Vagina (tissue), 2 donors: ENCODE results near the gene TPPP3. TPM values are rescaled to one million over a fixed set of nuclear protein-coding genes. Genes with fewer than 3 reads are reported as not detected.

Experiments used
- DNase-seq, 2 donors: peaks; one replicate each; pipeline ENCODE4 v3.0.0-alpha.2; 2017; ENCODE audit errors: extremely low spot score in 2 of 2
- H3K27ac ChIP-seq: fragments of 200-600 bp; sonication (generic); one replicate; pipeline ENCODE4 v1.5.1; 2019
- H3K27me3 ChIP-seq: fragments of 200-600 bp; sonication (generic); one replicate; pipeline ENCODE4 v1.5.1; 2019
- H3K36me3 ChIP-seq, 2 donors: fragments of 200-600 bp; sonication (generic); one replicate each; pipeline ENCODE4 v1.5.1; 2017 to 2019
- H3K4me1 ChIP-seq: fragments of 200-600 bp; sonication (generic); one replicate; pipeline ENCODE4 v1.5.1; 2019
- H3K4me3 ChIP-seq, 2 donors: fragments of 200-600 bp; sonication (generic); 1 replicate in 1 of 2; 2 replicates in 1 of 2; pipeline ENCODE4 v1.5.1; 2016 to 2019
- H3K9me3 ChIP-seq: fragments of 200-600 bp; sonication (generic); one replicate; pipeline ENCODE4 v1.5.1; 2019
- POLR2A ChIP-seq, 2 donors: fragments of 450-650 bp; IDR thresholded peaks; one replicate each; pipeline ENCODE4 v1.6.1; 2017; ENCODE audit warnings: antibody characterized with exemption in 2 of 2, mild to moderate bottlenecking in 2 of 2, moderate library complexity in 2 of 2
- POLR2AphosphoS5 ChIP-seq, 2 donors: sonication (generic); formaldehyde crosslinking; IDR thresholded peaks; one replicate each; pipeline ENCODE4 v1.9.0; 2017; ENCODE audit warnings: antibody characterized with exemption in 2 of 2, mild to moderate bottlenecking in 2 of 2, low read depth in 1 of 2; ENCODE audit not compliant: insufficient read depth in 1 of 2
- intact Hi-C: fragments of 100-400 bp; cut with DNase I; formaldehyde crosslinking; loops from one replicate; pipeline ENCODE4 v1.15.1; 2023
- total RNA-seq: library from RNA; depleted of rRNA; stranded (reverse); fragments of >200 nt; gene quantifications from one replicate; pipeline ENCODE4 v1.2.3, GENCODE V29; 2016
- TF ChIP-seq, protein P1 (sequence below), 3 experiments: fragments of 450-650 bp in 2 of 3; fragments of 200-600 bp in 1 of 3; sonication (generic) in 1 of 3; IDR thresholded peaks; one replicate each; pipeline ENCODE4 v1.5.1; 2017 to 2019; ENCODE audit warnings: antibody characterized with exemption in 3 of 3, mild to moderate bottlenecking in 2 of 3, moderate library complexity in 2 of 3

TPPP3 gene
- total RNA-seq, 1 donor from 2014 or later = 28.2 TPM

DNA sequence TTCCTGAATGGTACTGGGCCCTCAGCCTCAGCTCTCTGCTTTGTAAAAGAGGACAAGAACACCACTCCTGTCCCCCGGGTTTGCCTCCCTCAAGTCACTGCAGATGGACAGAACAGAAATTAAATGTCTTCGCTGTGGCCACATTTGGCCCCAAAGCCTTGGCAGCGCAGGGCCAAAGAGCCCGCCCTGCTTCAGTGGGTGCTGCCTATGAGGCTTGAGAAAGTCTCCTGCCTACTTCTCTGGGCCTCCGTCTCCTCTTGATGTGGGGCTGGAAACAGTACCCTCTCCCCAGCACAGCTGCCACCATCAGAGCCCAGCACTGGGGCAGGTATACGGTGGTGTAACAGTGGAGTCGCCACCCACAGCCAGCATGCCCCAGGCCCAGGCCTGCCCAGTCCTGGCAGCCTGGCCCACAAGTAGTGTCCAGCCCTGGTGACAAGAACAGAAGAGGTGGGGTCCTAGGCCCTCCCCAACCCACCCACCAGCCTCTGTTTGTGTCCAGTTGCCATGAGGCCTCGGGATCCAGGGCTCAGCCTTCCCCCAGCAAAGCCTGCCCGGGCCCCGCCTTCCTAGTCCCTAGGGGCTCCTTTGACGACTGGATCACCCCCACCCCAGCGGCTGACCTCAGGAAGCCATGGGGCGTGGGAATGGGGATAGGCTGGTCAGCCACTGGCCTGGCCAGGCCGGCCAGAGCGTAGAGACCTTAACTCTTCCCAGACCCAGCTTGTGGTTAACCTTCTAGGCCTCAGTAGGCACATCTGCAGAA is 3.9 kb upstream of the TPPP3 start:
- no peak for DNase-seq
- Histone ChIP-seq H3K36me3 (no peaks in the 10 kb centered on the region), H3K9me3 (no peaks in the 10 kb centered on the region), H3K4me1 (peaks cover 75% of the 10 kb centered on the region), H3K27ac (peak overlapping the region; percentile 66), H3K4me3 (no peak overlapping the region), H3K27me3 (no peaks in the 10 kb centered on the region)
- TF ChIP-seq POLR2AphosphoS5 (IDR thresholded peaks at IDR 0.05; ENCODE audit: insufficient read depth in 1 of 2, low read depth in 1 of 2) (peak in 1 of 2 donors; percentile 36), POLR2A (IDR thresholded peaks at IDR 0.05) (no peak)
- TF ChIP-seq, protein P1, sequence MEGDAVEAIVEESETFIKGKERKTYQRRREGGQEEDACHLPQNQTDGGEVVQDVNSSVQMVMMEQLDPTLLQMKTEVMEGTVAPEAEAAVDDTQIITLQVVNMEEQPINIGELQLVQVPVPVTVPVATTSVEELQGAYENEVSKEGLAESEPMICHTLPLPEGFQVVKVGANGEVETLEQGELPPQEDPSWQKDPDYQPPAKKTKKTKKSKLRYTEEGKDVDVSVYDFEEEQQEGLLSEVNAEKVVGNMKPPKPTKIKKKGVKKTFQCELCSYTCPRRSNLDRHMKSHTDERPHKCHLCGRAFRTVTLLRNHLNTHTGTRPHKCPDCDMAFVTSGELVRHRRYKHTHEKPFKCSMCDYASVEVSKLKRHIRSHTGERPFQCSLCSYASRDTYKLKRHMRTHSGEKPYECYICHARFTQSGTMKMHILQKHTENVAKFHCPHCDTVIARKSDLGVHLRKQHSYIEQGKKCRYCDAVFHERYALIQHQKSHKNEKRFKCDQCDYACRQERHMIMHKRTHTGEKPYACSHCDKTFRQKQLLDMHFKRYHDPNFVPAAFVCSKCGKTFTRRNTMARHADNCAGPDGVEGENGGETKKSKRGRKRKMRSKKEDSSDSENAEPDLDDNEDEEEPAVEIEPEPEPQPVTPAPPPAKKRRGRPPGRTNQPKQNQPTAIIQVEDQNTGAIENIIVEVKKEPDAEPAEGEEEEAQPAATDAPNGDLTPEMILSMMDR (IDR thresholded peaks at IDR 0.05) = no peak
- intact Hi-C loops = no loop called here

DNA sequence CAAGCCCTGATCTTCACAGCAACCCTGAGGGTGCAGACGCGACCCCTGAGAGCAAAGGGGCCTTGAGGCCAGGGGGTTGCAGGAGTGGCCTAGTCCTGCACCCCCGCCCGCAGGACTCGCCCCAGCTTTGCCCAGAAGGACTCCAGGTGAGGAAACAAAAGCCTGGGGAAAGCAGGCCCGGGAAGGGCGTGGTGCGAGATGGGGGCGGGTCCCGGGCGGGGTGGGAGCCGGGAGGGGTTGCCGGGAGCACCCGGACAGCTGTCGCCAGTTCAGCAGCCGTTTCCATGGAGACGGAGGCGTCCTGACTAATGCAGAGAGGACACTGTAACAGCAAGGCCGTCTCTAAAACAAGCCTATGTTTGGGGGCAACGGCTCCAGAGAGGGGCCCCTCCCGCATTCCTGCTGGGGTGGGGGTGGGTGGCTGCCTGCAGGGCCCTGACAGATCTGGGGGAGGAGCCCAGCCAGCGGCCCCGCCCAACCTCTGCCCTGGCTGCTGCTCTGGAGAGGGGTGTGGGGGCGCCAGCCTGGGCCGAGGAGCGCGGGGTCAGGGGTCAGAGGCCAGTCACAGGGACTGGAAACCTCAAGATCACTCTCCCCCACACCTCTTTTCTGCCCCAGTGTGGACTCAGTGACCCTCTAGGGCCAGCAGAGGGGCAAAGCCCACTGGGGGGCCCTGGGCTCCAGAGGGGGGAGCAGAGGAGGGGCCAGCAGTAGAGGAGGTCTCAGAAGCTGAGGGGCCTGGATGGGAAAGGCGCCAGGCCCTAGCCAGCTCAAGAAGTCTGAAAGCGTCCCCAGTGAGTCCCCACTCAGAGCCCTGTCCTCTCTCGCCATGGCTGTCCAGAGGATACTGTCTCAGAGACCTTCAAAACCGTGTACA is 3.1 kb upstream of the TPPP3 start:
- no peaks in the 10 kb centered on the region for H3K36me3 ChIP-seq
- no peaks in the 10 kb centered on the region for H3K27me3 ChIP-seq
- H3K4me3 ChIP-seq = no peak overlapping the region
- peak overlapping the region; percentile 66 for H3K27ac ChIP-seq
- TF ChIP-seq POLR2A (IDR thresholded peaks at IDR 0.05) = no peak
- TF ChIP-seq POLR2AphosphoS5 (IDR thresholded peaks at IDR 0.05; ENCODE audit: insufficient read depth in 1 of 2, low read depth in 1 of 2) = peak in 1 of 2 donors; percentile 34
- TF ChIP-seq, protein P1 (IDR thresholded peaks at IDR 0.05) = no peak
- intact Hi-C loops = no loop called here
- peak in 1 of 2 donors; percentile 85 for DNase-seq
- peaks cover 83% of the 10 kb centered on the region for H3K4me1 ChIP-seq
- no peaks in the 10 kb centered on the region for H3K9me3 ChIP-seq

DNA sequence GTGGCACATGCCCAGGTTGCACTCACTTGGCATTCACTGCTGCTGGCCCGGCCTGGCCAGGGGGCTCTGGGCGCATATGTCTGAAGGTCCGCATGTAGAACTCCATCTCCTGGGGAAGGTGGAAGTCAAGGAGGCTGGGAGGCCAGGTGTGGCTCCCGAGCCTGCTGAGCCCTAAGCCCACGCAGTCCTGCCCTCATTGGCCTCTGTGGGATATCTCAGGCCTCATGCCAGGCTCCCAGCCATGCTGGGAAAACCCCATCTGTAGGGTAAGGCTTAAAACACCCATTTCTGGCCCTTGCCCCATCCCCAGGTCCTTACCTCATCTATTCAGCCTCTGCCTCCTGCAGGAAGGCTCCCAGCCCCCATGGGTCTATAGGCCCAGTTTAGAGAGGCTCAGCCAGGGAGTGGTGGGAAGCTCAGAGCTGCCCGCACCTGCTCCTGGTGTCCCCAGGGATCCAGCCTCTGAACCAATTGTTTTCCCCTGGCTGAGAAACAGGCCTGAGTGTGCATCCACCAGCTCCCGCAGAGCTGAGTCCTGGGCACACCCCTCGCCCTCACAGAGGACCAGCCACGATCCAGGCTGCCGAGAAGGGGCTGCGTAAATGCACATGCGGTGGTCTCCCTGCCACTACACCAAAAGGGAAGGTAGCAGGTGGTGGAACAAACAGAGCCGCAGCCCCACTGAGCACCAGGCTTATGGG is 2.3 kb upstream of the TPPP3 start:
- intact Hi-C loops = no loop called here
- Histone ChIP-seq H3K4me1 (peaks cover 91% of the 10 kb centered on the region), H3K9me3 (no peaks in the 10 kb centered on the region), H3K27ac (peak overlapping the region; percentile 66), H3K4me3 (no peak overlapping the region), H3K27me3 (no peaks in the 10 kb centered on the region), H3K36me3 (no peaks in the 10 kb centered on the region)
- peak in 1 of 2 donors; percentile 93 for DNase-seq
- TF ChIP-seq POLR2AphosphoS5 (IDR thresholded peaks at IDR 0.05; ENCODE audit: insufficient read depth in 1 of 2, low read depth in 1 of 2) (no peak), POLR2A (IDR thresholded peaks at IDR 0.05) (no peak)
- TF ChIP-seq, protein P1 (IDR thresholded peaks at IDR 0.05) = no peak

DNA sequence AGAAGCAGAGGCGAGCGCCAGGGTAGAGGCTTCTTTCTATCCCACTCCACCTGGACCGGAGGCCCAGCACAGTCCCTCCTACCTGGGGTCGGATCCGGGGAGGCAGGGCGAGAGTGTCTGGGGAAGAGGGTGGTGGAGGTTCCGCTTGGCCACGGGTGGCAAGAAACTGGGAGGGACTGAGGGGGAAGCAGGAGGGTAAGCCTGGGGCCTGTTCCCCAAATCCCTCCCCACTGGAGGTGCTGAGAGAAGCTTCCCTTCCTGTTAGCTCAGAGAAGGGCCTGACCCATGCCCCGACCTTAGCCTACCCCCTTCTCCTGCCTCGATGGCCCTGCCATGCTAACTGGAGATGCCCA is 1.8 kb upstream of the TPPP3 start:
- intact Hi-C loops = no loop called here

More for the DNA sequence above, 1.8 kb upstream of the TPPP3 start:
- Histone ChIP-seq H3K36me3 (no peaks in the 10 kb centered on the region), H3K27me3 (no peaks in the 10 kb centered on the region), H3K4me3 (no peak overlapping the region), H3K27ac (peak overlapping the region; percentile 65), H3K4me1 (peaks cover 91% of the 10 kb centered on the region), H3K9me3 (no peaks in the 10 kb centered on the region)
- TF ChIP-seq POLR2A (IDR thresholded peaks at IDR 0.05) (no peak), POLR2AphosphoS5 (IDR thresholded peaks at IDR 0.05; ENCODE audit: insufficient read depth in 1 of 2, low read depth in 1 of 2) (no peak)
- TF ChIP-seq, protein P1 (IDR thresholded peaks at IDR 0.05) = no peak
- peak in 1 of 2 donors; percentile 95 for DNase-seq
